ENCODE results near the gene THSD4. TPM values are rescaled to one million over a fixed set of nuclear protein-coding genes. Genes with fewer than 3 reads are reported as not detected.
A peak's percentile ranks its signal among the peaks of the same experiment; 100 is the strongest.

Gene THSD4
- 28.1 and 50.9 TPM in 2 replicates for total RNA-seq (ENCODE audit: low replicate concordance)

DNA sequence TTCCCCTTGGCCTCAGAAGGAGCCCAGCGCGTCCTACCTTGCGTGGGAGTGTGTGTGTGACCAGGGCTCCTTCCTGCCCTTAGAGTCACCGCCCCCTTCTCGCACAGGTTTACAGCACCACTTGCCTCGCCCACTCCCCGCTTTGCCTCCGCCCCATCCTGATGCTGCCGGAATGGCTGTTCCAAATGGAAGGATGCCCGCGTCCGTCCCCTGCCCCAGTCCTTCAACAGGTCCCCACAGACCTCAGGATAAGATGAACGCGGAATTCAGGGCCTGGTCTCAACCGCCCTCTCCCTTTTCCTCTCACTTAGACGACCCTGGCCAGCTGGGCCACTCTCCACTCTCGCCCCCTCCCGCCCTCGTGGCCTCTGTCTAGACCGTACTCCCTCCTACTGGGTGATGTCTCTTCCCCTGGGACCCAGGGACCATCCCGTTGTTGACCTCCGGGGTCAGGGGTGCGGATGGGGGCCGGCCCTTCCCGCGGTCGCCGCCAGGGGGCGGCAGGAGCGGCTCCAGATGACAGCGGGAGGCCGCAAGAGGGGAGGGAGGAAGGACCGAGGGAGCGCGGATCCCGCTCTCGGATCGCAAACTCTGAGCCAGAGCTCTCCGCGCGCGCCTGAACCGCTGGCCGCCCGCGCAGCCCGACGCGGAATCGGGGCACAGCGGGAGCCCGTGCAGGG, at the start of gene THSD4:
THSD4 (plus strand) TSS at position 585 of the 680 bp plus-strand sequence.
- peak within 1 kb of the TSS; percentile 78 for H3K4me3 ChIP-seq (ENCODE audit: low read depth, low read length)
- TF ChIP-seq, protein P1, sequence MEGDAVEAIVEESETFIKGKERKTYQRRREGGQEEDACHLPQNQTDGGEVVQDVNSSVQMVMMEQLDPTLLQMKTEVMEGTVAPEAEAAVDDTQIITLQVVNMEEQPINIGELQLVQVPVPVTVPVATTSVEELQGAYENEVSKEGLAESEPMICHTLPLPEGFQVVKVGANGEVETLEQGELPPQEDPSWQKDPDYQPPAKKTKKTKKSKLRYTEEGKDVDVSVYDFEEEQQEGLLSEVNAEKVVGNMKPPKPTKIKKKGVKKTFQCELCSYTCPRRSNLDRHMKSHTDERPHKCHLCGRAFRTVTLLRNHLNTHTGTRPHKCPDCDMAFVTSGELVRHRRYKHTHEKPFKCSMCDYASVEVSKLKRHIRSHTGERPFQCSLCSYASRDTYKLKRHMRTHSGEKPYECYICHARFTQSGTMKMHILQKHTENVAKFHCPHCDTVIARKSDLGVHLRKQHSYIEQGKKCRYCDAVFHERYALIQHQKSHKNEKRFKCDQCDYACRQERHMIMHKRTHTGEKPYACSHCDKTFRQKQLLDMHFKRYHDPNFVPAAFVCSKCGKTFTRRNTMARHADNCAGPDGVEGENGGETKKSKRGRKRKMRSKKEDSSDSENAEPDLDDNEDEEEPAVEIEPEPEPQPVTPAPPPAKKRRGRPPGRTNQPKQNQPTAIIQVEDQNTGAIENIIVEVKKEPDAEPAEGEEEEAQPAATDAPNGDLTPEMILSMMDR (IDR thresholded peaks at IDR 0.05; ENCODE audit: insufficient read depth, low read length), result peak; percentile 98
- DNase-seq (ENCODE audit: low read depth), result peak; percentile 77

DNA sequence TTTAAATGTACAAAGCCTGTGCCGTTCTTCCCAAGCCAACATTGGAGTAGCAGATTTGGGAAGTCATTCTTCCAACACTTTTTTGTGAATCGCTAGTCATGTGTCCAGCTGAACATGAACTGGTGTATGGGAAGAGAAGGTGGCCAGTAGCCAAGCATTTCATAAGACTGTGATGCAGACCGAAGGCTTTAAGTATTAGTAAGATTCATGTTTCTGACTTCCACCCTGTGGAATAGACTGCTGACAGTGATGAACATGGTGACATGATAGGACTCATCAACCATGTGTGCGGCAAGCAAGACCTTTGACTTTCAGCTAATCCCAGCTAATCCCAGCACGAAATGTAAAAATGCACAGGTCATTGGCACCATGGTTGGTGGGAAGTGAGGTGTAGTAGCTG, 48.3 kb upstream of the THSD4 start:
- TF ChIP-seq, protein P1 (IDR thresholded peaks at IDR 0.05; ENCODE audit: insufficient read depth, low read length), result no peak
- peak; percentile 96 for DNase-seq (ENCODE audit: low read depth)
- H3K4me3 ChIP-seq (ENCODE audit: low read depth, low read length), result no peak overlapping the region

DNA sequence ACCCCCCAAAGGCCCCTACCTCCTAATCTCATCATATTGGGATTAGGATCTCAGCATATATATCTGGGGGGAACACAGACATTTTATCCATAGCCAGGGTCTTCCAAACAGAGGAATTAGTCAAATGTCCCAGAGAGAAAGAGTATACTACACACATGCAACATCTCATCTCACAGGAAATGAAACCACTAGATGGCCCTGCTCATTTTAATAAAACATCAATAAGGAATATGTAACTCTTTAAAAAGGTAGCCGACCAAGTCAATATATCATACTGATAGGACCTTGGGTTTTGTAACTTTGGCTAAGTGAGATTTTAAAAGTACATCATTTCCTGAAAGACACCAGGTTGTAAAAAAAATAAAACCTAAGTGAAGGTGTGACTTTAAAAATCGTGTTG, 45.6 kb upstream of the THSD4 start:
- no peak overlapping the region for H3K4me3 ChIP-seq (ENCODE audit: low read depth, low read length)
- TF ChIP-seq, protein P1 (IDR thresholded peaks at IDR 0.05; ENCODE audit: insufficient read depth, low read length), result no peak
- no peak for DNase-seq (ENCODE audit: low read depth)

DNA sequence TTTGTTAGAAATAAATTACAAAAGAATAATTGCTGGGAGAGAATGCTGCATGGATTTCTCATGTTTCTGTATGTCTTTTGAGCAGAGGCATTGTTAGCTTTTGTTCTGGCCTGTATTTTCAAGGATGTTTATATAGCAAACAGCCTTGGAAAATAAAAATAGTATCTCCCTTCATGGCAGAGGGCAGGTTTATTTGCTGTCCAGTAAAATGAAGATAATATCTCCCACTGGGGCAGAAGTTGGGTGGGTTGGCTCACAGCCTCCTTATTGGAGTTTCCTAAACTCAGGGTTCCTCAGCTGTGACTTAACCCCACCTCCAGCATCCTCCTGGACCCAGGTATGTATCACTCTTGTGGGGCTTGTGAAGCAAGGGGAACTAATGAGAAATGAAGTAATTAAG, 43.7 kb upstream of the THSD4 start:
- no peak for DNase-seq (ENCODE audit: low read depth)
- TF ChIP-seq, protein P1 (IDR thresholded peaks at IDR 0.05; ENCODE audit: insufficient read depth, low read length), result no peak

DNA sequence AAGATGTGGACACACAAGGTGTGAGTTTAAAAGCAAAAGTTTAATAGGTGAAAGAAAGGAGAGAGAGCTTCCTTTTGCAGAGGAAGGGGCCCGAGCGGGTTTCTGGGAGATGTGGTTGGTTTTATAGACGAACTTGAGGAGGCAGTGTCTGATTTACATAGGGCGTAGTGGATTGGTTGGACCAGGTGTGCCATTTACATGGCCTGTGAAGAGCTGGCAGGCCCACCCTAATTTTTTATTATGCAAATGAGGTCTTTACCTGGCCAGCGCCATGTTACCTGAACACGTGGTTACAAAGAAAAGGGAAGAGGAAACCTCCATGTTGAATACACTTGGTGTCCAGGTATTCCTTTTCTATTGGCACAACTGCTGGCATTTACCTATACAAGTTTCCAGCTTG, 42.8 kb upstream of the THSD4 start:
- no peak overlapping the region for H3K4me3 ChIP-seq (ENCODE audit: low read depth, low read length)

More for the DNA sequence above, 43.7 kb upstream of the THSD4 start:
- H3K4me3 ChIP-seq (ENCODE audit: low read depth, low read length), result no peak overlapping the region

DNA sequence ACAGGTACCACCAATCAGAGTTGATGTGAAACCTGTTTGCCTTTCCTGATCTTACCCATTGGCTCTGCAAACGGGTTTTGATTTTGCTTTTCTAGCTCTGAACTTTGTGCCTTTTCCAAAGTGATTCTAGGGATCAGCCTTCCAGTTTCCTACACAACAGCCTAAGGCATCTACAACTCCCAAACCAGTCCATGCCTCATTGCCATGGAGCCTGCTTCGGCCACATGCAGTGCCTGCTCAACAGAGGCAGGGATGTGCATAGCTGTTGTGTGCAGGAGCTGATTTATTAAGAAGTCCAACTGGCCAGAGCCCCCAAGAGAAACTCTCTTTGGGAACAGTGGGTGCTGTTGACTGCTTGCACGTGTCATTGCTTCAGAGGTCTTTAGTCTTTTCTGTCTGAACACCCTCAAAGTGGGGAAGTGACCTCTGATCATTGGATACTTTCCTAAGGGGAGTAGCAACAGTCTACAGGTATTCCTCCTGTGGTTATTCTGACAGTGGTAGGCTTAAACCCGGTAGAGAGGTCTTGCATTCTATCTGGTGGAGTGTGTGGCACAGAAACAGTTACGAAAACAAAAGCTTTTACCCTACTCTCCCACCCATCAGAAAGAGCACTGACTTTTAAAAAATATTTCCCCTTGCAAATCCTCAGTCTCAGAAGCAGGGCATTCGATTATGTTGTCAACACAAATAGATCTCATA, 36.6 kb upstream of the THSD4 start:
- no peak for DNase-seq (ENCODE audit: low read depth)
- TF ChIP-seq, protein P1 (IDR thresholded peaks at IDR 0.05; ENCODE audit: insufficient read depth, low read length), result no peak
- H3K4me3 ChIP-seq (ENCODE audit: low read depth, low read length), result no peak overlapping the region

More for the DNA sequence above, 42.8 kb upstream of the THSD4 start:
- no peak for DNase-seq (ENCODE audit: low read depth)
- TF ChIP-seq, protein P1 (IDR thresholded peaks at IDR 0.05; ENCODE audit: insufficient read depth, low read length), result no peak

Measured in fibroblast of the aortic adventitia (primary cell).